Measurements from ENCODE around the gene NPAS1.

NPAS1 gene

DNA sequence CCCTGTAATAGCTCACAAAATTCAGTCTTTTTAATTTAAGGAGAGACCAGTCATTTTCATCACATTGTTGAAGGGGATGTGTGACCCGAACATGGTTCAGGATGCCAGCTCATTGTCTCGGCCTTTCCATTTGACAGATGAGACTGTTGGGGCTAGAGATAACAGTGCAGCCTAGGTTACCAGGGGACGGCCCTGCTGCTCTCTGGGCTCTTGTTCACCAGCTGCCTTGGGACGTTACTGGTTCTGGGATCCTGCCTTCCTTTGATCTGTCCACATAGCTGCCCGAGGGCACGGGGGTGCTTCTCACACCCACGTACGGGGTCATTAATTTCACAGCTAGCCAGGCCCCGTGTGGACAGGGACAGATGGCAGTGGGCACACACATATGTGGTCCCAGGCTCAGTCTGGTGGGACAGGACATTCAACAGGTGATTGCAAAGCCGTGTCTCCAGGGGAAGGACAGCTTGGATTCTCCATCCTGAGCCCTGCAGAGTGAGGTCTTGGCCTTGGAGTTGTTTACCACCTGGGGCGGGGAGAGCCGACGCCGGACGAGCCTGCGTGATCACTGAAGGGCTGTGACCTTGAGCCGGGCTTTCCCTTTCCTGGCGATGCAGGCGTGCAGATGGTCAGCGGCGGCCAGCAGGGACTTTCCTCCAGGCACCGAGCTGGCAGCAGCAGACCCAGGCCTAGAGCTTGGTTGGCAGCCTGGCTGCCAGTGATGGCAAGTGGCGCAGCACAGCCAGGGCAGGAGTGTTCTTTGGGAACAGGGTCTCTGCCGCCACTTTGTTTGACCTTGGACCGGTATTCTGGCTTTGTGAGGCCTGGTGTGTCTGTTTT is 26.7 kb upstream of the NPAS1 start:
- DNase-seq (ENCODE audit: low read depth): no peak
- TF ChIP-seq, protein P1, sequence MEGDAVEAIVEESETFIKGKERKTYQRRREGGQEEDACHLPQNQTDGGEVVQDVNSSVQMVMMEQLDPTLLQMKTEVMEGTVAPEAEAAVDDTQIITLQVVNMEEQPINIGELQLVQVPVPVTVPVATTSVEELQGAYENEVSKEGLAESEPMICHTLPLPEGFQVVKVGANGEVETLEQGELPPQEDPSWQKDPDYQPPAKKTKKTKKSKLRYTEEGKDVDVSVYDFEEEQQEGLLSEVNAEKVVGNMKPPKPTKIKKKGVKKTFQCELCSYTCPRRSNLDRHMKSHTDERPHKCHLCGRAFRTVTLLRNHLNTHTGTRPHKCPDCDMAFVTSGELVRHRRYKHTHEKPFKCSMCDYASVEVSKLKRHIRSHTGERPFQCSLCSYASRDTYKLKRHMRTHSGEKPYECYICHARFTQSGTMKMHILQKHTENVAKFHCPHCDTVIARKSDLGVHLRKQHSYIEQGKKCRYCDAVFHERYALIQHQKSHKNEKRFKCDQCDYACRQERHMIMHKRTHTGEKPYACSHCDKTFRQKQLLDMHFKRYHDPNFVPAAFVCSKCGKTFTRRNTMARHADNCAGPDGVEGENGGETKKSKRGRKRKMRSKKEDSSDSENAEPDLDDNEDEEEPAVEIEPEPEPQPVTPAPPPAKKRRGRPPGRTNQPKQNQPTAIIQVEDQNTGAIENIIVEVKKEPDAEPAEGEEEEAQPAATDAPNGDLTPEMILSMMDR (IDR thresholded peaks at IDR 0.05; ENCODE audit: low read length, missing control alignments): no peak
- no peak overlapping the region for H3K4me3 ChIP-seq (replicated peaks; ENCODE audit: low read depth, low read length)

DNA sequence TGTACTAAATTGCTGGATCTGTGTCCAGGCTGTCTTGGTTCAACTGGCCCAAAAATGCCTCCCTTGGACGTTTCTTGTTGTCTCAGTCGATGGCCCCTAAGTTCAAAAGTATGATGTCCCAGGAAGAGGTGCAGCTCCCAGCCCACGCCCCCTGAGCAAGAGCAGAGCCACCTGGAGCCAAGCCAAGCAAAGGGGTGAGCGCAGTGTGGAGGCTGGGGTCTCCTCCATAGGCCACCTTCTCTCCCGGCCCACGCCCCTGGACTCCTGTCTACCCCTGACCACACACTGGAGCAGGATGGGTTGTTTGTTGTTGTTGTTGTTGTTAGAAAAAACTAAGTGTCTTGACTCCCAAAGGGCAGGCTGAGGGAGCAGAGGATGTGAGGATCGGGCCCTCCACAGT is 26.0 kb upstream of the NPAS1 start:
- no peak overlapping the region for H3K4me3 ChIP-seq (replicated peaks; ENCODE audit: low read depth, low read length)
- no peak for DNase-seq (ENCODE audit: low read depth)
- TF ChIP-seq, protein P1 (IDR thresholded peaks at IDR 0.05; ENCODE audit: low read length, missing control alignments): no peak

DNA sequence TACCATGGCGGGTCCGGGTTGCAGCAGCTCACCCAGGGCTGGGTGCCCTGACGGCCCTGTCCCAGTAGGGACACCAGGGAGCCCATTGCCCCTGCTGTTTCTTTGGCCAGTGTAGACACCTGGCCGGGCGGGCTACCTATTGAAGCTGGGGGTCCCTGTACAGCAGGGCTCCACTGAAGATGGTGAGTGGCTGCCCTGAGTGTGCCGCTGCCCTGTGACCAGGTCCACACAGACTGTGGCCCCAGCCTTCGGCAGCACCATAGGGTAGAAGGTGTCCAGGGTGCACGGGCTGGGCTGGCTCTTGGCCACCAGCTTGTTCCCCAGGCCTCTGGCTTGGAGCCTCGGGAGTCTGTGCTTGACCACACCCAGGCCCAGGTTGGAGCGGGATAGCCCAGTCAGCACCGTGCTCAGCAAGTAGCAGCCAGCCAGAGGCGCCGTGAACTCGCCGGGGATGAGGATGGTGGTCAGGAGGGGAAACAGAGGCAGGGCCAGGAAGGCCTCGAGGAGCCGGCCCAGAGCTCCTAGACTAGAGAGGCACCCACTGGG is 25.4 kb upstream of the NPAS1 start:
- H3K4me3 ChIP-seq (replicated peaks; ENCODE audit: low read depth, low read length): no peak overlapping the region
- TF ChIP-seq, protein P1 (IDR thresholded peaks at IDR 0.05; ENCODE audit: low read length, missing control alignments): no peak
- DNase-seq (ENCODE audit: low read depth): no peak

DNA sequence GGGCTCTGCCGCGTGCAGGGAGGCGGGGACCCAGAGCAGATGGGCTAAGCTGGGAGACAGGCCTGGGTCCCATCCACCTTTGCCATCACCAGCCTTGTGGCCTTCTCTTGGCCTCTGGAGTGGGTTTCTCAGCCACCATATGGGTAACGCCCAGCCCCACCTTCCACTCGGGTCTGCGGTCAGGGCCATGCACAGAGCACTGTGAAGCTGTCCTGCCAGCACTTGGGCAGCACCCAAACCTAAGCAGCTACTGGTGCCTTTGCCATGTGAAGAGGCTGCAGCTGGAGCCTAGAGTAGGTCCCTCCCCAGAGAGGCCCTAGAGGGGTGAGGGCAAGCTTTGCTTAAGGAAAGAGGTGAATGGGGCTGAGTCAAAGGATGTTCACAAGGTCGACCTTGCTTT is 24.1 kb upstream of the NPAS1 start:
- H3K4me3 ChIP-seq (replicated peaks; ENCODE audit: low read depth, low read length): no peak overlapping the region
- no peak for DNase-seq (ENCODE audit: low read depth)

DNA sequence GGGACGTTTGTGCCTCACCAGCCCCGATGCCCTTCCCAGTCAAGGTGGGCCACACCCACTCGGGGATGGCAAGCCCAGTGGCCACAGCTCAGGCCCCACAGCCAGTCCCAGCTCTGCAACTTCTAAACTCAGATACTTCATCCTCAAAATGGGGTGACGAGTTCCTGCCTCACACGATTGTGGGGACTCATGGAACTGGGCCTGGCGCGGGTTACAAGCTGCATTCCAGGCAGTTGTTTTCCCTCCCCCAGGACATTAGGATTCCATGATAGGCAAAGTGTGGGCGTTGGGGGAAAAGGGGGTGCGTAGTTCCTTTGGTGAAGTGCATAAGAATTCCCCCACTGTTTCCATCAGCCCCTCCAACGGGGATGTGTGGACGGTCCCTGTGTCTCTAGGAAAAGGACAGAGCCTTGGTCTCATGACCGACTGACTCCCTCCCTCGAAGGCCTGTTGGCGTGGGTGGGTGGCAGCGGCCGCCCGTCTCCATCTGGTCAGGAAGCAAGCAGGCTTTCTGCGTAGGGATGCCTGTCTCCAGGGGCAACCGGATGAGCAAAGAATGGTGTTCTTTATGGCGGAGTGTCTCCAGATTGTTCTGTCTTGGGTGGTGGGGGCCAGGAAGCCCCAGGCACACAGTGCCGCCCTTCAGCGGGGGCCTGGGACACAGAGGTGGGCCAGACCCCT is 21.1 kb upstream of the NPAS1 start:
- DNase-seq (ENCODE audit: low read depth): no peak
- no peak overlapping the region for H3K4me3 ChIP-seq (replicated peaks; ENCODE audit: low read depth, low read length)
- TF ChIP-seq, protein P1 (IDR thresholded peaks at IDR 0.05; ENCODE audit: low read length, missing control alignments): no peak

More for the DNA sequence above, 24.1 kb upstream of the NPAS1 start:
- TF ChIP-seq, protein P1 (IDR thresholded peaks at IDR 0.05; ENCODE audit: low read length, missing control alignments): no peak

DNA sequence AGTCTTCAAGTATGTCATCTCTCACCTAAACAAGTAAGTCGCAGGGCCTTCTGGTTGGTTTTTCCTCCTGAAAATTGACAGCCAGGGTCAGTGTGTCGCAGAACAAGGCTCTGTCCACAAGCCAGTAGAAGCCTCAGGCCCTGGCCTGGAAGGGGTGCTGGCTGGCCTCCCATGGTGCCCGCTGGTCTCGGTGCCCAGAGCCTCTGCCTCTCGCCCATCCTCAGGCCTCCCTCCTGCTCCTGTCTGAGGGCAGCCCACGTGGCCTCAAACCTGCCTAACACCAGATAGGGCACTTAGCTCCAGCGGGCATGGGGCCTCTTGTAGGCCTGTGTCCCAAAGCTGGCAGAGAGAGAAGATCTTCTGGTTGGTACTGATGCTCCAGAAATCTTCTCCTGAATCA is 20.3 kb upstream of the NPAS1 start:
- no peak overlapping the region for H3K4me3 ChIP-seq (replicated peaks; ENCODE audit: low read depth, low read length)
- TF ChIP-seq, protein P1 (IDR thresholded peaks at IDR 0.05; ENCODE audit: low read length, missing control alignments): no peak
- DNase-seq (ENCODE audit: low read depth): no peak

Measured in fibroblast of pulmonary artery (primary cell).